ENCODE results near the gene RBM46. TPM values are rescaled to one million over a fixed set of nuclear protein-coding genes. Genes with fewer than 3 reads are reported as not detected.

The RBM46 gene
- total RNA-seq, 1 donor from 2014 or later = not detected

GRCh38 chr4:154838155-154838554, 57.1 kb downstream of the RBM46 start:
- intact Hi-C loops (cut with DNase I) = no loop called here
- no peak for TF ChIP-seq CTCF (IDR thresholded peaks at IDR 0.05)

GRCh38 chr4:154838694-154839093, 57.6 kb downstream of the RBM46 start:
- DNase-seq (ENCODE audit: low spot score in 2 of 2) = no peak
- Histone ChIP-seq H3K4me1 (no peaks in the 10 kb centered on the region), H3K9me3 (no peaks in the 10 kb centered on the region), H3K27ac (no peak overlapping the region), H3K36me3 (no peaks in the 10 kb centered on the region), H3K27me3 (no peaks in the 10 kb centered on the region), H3K4me3 (no peak overlapping the region)
- TF ChIP-seq CTCF (IDR thresholded peaks at IDR 0.05) = no peak
- intact Hi-C loops (cut with DNase I) = no loop called here

More at GRCh38 chr4:154838155-154838554, 57.1 kb downstream of the RBM46 start:
- Histone ChIP-seq H3K4me3 (no peak overlapping the region), H3K36me3 (no peaks in the 10 kb centered on the region), H3K27ac (no peak overlapping the region), H3K4me1 (no peaks in the 10 kb centered on the region), H3K9me3 (no peaks in the 10 kb centered on the region), H3K27me3 (no peaks in the 10 kb centered on the region)
- DNase-seq (ENCODE audit: low spot score in 2 of 2) = no peak

- no peak for TF ChIP-seq CTCF (IDR thresholded peaks at IDR 0.05)
- H3K27me3 ChIP-seq = no peaks in the 10 kb centered on the region
- no peaks in the 10 kb centered on the region for H3K9me3 ChIP-seq
- H3K36me3 ChIP-seq = no peaks in the 10 kb centered on the region
- H3K4me1 ChIP-seq = no peaks in the 10 kb centered on the region
- DNase-seq (ENCODE audit: low spot score in 2 of 2) = no peak
- intact Hi-C loops (cut with DNase I) = no loop called here
- no peak overlapping the region for H3K4me3 ChIP-seq
- H3K27ac ChIP-seq = no peak overlapping the region
Observed at GRCh38 chr4:154854362-154854761, 73.3 kb downstream of the RBM46 start.

GRCh38 chr4:154858166-154858565, 77.1 kb downstream of the RBM46 start:
- H3K27me3 ChIP-seq = no peaks in the 10 kb centered on the region

GRCh38 chr4:154868414-154869194, 87.5 kb downstream of the RBM46 start:
- Histone ChIP-seq H3K4me3 (no peak overlapping the region), H3K9me3 (peaks cover 0 to 2% of the 10 kb centered on the region in 2 donors), H3K4me1 (no peaks in the 10 kb centered on the region), H3K27me3 (no peaks in the 10 kb centered on the region), H3K27ac (no peak overlapping the region), H3K36me3 (no peaks in the 10 kb centered on the region)
- no peak for DNase-seq (ENCODE audit: low spot score in 2 of 2)
- no peak for TF ChIP-seq CTCF (IDR thresholded peaks at IDR 0.05)
- intact Hi-C loops (cut with DNase I) = no loop called here

More at GRCh38 chr4:154858166-154858565, 77.1 kb downstream of the RBM46 start:
- H3K36me3 ChIP-seq = no peaks in the 10 kb centered on the region
- no peak for TF ChIP-seq CTCF (IDR thresholded peaks at IDR 0.05)
- peaks cover 2 to 8% of the 10 kb centered on the region in 2 donors for H3K9me3 ChIP-seq
- H3K27ac ChIP-seq = no peak overlapping the region
- intact Hi-C loops (cut with DNase I) = no loop called here
- no peak for DNase-seq (ENCODE audit: low spot score in 2 of 2)
- no peaks in the 10 kb centered on the region for H3K4me1 ChIP-seq
- H3K4me3 ChIP-seq = no peak overlapping the region

Data from ascending aorta (tissue), 2 donors.